Cardiac fibroblast (primary cell): ENCODE measurements around the gene CYP2B6.

Experiments
- DNase-seq, 2 donors: peaks; one replicate each; pipeline versions ENCODE4 v3.0.0 to v3.0.0-alpha.2; 2010; ENCODE audit warnings: low read depth in 2 of 2
- H3K4me3 ChIP-seq, 2 donors: replicated peaks in 1 of 2; 1 replicate in 1 of 2; 2 replicates in 1 of 2; pipeline ENCODE4 v1.5.1; 2011; ENCODE audit warnings: low read depth in 2 of 2, low read length in 2 of 2, mild to moderate bottlenecking in 2 of 2, moderate library complexity in 1 of 2
- TF ChIP-seq, protein P1 (sequence below): IDR thresholded peaks from one replicate; pipeline ENCODE4 v1.5.1; 2011; ENCODE audit warnings: low read depth, mild to moderate bottlenecking, low read length, inconsistent platforms

CYP2B6 gene

DNA sequence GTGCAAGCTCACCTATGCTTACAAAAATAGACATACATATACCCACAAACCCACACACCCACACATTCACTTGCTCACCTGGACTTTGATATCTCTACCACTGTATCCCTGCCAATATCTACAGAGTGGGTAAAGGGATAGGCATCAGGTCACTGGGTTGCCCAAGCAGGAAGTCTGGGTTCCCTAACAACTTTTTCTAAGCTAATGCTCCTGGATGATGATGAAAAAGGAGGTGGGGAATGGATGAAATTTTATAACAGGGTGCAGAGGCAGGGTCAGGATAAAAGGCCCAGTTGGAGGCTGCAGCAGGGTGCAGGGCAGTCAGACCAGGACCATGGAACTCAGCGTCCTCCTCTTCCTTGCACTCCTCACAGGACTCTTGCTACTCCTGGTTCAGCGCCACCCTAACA, at the start of gene CYP2B6:
TSS of gene CYP2B6 (plus strand) at position 311 of the 410 bp plus-strand sequence. CDS start at position 335, 24 bp downstream.
- TF ChIP-seq, protein P1, sequence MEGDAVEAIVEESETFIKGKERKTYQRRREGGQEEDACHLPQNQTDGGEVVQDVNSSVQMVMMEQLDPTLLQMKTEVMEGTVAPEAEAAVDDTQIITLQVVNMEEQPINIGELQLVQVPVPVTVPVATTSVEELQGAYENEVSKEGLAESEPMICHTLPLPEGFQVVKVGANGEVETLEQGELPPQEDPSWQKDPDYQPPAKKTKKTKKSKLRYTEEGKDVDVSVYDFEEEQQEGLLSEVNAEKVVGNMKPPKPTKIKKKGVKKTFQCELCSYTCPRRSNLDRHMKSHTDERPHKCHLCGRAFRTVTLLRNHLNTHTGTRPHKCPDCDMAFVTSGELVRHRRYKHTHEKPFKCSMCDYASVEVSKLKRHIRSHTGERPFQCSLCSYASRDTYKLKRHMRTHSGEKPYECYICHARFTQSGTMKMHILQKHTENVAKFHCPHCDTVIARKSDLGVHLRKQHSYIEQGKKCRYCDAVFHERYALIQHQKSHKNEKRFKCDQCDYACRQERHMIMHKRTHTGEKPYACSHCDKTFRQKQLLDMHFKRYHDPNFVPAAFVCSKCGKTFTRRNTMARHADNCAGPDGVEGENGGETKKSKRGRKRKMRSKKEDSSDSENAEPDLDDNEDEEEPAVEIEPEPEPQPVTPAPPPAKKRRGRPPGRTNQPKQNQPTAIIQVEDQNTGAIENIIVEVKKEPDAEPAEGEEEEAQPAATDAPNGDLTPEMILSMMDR = no peak
- H3K4me3 ChIP-seq = no peak within 1 kb of the TSS
- no peak for DNase-seq

DNA sequence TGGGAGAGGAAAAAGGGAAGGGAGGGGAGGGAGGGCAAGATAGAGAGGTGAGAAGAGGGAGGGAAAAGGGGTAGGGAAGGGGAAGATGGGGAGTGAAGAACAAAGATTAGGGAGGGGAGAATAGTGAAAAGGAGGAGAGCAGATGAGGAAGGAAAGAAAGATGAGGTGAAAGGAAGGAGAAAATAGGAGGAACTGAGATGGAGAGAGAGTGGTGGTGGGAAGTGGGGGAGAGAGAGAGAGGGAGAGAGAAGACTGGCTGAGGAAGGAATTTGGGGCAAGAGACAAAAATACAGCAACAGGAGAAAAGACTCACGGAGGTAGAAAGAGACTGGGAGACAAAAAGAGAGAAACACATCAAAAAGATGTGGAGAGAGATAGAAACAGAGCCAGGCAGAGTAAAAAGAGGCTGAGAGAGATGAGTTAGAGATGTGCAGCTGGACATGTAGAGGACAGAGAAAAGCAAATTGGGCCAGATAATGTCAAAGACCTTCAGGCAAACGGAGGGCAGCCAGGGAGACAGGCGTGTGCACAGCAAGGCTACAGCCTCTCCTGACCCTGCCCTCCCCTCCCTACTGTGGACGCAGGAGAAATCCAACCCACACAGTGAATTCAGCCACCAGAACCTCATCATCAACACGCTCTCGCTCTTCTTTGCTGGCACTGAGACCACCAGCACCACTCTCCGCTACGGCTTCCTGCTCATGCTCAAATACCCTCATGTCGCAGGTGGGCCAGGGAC, 49.4 kb upstream of the CYP2B6 start:
- no peak for DNase-seq
- TF ChIP-seq, protein P1 = no peak
- H3K4me3 ChIP-seq = no peak overlapping the region

DNA sequence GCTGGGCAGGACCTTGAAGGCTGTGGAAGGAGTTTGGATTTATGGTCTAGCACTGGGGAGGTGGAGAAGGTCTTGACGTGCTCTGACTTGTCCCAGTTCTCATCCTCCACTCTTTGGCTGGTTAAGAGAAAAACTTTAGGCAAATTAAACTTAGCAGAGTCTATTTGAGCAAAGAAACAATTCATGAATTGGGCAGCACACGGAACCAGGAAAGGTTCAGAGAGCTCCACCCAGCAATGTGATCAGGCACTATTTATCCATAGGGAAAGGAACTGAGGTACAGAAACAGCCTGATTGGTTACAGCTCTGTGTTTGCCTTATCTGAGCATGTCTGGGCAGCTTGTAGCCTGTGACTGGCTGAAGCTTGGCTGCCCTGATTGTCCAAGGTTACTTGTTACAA, 45.4 kb upstream of the CYP2B6 start:
- TF ChIP-seq, protein P1 = no peak
- no peak for DNase-seq
- no peak overlapping the region for H3K4me3 ChIP-seq

DNA sequence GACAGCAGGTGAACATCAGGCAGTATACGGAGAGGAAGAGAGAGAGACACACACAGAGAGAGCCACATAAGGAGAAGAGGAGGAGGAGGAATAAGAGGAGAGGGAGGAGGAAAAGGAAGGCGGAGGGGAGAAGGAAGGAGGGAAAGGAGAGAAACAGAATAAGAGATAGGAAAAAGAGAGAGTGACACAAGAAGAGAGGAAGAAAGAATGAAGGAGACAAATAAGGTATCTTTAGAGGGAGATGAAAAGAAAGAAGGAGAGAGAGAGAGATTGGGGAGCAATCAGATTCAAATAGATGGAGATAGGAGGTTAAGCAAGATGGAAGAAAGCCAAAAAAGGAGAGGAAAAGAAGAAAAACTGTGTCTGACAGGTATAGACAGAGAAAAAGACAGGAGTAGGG, 44.0 kb upstream of the CYP2B6 start:
- H3K4me3 ChIP-seq = no peak overlapping the region
- TF ChIP-seq, protein P1 = no peak
- DNase-seq = no peak

DNA sequence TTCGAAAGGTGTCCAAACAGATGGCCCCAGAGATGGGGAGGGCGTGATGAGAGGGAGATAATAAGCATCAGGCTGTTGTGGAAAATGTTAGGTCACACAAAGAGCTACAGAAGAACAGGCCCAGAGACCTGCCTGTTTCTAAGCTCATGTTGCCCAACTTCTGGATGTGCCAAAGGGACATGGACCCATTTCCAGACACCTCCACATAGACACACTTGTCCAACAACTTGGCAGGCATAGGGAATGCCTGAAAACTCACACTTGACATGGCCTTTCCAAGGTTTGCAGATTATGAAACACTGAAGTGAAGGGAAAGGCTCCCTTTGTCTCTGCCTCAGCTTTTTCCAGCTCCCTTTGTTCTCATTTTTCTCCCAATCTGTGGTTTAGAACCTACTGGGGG, 43.5 kb upstream of the CYP2B6 start:
- H3K4me3 ChIP-seq = no peak overlapping the region
- DNase-seq = no peak
- TF ChIP-seq, protein P1 = no peak

DNA sequence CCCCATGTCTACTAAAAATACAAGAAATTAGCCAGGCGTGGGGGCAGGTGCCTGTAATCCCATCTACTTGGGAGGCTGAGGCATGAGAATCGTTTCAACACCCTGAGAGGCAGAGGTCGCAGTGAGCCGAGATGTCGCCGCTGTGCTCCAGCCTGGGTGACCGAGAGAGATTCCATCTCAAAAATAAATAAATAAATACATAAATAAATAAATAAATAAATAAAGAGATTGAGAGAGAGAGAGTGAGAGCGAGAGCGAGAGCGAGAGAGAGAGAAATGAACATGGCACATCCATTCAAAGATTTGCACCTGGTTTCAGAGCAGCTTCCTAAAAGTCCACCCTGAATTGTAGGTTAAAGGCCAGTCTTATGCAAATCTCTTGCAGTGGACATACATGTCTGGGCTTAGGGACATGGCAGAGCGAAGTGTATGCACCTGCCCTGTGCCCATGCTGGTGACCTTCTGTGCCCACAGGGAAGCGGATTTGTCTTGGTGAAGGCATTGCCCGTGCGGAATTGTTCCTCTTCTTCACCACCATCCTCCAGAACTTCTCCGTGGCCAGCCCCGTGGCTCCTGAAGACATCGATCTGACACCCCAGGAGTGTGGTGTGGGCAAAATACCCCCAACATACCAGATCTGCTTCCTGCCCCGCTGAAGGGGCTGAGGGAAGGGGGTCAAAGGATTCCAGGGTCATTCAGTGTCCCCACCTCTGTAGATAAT, 42.3 kb upstream of the CYP2B6 start:
- no peak for DNase-seq
- H3K4me3 ChIP-seq = no peak overlapping the region
- TF ChIP-seq, protein P1 = no peak
